GM20000 (cell line): ENCODE measurements around the gene INA.

Source experiments
- DNase-seq: peaks from one replicate; pipeline ENCODE4 v3.0.0; 2012; ENCODE audit warnings: low spot score
- TF ChIP-seq, protein P1 (sequence below): IDR thresholded peaks from 2 replicates; pipeline ENCODE4 v1.5.1; 2012; ENCODE audit warnings: mild to moderate bottlenecking, control low read depth; ENCODE audit errors: extremely low read depth, missing control alignments

Gene INA

DNA sequence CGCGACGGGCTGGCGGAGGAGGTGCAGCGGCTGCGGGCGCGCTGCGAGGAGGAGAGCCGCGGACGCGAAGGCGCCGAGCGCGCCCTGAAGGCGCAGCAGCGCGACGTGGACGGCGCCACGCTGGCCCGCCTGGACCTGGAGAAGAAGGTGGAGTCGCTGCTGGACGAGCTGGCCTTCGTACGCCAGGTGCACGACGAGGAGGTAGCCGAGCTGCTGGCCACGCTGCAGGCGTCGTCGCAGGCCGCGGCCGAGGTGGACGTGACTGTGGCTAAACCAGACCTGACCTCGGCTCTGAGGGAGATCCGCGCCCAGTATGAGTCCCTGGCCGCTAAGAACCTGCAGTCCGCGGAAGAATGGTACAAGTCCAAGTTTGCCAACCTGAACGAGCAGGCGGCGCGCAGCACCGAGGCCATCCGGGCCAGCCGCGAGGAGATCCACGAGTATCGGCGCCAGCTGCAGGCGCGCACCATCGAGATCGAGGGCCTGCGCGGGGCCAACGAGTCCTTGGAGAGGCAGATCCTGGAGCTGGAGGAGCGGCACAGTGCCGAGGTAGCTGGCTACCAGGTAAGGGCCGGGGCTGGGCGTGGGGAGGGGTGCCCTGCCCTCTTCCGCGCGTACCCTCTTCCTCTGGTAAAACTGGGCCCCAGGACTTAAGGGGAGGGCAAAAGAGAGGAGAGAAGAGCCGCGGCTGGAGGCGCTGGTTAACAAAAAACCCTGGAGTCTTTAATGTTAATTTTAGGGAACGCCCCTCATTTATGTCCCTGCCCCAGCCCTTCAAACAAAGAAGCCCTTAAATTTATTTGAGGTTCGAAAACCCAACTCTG is 987 bp downstream of the INA start:
- TF ChIP-seq, protein P1, sequence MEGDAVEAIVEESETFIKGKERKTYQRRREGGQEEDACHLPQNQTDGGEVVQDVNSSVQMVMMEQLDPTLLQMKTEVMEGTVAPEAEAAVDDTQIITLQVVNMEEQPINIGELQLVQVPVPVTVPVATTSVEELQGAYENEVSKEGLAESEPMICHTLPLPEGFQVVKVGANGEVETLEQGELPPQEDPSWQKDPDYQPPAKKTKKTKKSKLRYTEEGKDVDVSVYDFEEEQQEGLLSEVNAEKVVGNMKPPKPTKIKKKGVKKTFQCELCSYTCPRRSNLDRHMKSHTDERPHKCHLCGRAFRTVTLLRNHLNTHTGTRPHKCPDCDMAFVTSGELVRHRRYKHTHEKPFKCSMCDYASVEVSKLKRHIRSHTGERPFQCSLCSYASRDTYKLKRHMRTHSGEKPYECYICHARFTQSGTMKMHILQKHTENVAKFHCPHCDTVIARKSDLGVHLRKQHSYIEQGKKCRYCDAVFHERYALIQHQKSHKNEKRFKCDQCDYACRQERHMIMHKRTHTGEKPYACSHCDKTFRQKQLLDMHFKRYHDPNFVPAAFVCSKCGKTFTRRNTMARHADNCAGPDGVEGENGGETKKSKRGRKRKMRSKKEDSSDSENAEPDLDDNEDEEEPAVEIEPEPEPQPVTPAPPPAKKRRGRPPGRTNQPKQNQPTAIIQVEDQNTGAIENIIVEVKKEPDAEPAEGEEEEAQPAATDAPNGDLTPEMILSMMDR, result no peak
- DNase-seq, result peak; percentile 37

DNA sequence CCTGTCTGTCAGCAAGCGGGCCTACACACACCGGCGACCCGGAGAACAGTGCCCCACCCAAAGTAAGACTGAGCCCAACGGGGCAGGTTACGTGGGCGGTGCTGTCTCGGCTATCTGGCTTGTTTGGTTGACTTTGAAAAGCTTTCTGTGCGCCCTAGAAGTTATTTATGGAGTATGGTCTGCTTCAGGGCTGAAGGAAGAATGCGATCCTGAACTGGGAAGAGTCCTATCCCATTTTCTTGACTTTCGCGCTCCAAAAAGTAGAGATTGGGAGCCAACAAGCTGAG is 1.5 kb downstream of the INA start:
- TF ChIP-seq, protein P1, result no peak
- peak; percentile 36 for DNase-seq

DNA sequence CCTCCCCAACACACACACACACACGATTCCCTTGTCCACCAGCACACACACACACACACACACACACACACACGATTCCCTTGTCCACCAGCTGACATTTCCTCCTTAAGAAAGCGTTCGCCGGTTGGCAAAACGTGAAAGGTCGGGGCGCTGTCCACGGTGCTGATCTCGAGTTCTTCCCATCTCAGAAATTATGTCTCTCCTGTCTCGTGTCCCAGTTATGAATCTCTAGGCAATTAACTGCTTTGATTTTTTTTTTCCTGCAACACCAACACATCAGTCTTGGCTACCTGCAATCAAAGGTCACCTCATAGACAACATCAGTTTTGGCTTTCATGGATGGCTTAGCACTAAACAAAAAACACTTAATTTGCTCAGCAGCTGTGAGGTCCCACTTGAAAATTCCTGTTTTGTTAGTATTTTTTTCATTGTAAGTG is 1.9 kb downstream of the INA start:
- DNase-seq, result peak; percentile 73
- TF ChIP-seq, protein P1, result no peak

DNA sequence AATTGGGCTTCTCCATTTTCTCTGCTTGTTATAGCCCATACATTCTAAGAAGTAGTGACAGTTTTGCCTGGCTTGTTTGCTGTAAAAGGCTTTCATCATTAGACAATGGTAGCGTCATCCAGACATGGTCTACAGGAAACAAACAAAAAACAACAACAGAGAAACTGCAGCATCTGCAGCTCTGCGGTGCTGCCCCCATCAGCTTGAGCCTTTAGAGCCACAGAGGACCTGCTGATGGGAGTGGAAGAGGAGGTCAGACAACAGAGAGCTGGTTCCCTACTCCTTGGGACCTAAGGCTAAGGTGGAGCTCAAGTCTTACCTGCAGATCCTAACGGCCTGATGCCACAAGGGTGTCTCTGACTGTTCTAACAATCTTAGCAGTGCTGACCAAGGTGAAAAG is 3.1 kb downstream of the INA start:
- TF ChIP-seq, protein P1, result no peak
- no peak for DNase-seq

DNA sequence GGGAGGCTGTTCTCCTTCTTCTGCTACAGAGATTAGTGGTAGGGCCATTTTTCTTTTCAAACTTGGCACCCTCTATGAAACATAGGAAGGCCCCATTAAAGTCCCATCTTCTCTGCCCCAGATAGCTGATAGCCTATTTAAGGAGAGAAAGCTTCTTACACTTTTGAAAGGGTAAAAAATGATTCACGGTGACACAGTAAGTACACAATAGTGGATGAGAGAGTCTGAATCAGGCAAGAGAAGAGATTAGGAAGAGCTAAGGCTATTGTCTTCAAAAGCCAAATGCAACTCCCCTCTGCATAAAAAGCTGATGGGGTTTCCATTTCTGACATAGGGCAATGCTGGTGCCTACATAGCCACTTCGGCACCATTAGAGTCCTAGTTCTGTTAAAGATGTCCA is 3.6 kb downstream of the INA start:
- TF ChIP-seq, protein P1, result no peak
- DNase-seq, result no peak

DNA sequence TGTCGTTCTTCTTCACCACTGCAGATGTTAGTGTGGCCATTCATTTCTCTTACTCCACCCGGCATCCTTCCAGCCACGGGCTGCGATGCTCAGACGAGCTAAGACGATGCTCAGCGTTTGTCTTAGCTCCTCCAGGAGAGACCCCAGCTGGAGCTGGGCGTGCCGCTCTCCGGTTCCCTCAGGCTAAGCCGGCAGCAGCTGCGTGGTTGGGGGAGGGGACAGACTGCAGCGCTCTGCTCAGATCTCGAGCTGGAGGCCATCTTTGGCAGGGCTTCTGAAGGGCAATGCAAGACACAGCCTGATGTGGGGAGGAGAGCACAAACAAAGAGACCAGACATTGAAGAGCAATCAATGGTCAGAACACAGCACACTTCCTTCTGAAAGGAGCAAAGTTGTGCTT is 4.8 kb downstream of the INA start:
- TF ChIP-seq, protein P1, result no peak
- DNase-seq, result no peak

DNA sequence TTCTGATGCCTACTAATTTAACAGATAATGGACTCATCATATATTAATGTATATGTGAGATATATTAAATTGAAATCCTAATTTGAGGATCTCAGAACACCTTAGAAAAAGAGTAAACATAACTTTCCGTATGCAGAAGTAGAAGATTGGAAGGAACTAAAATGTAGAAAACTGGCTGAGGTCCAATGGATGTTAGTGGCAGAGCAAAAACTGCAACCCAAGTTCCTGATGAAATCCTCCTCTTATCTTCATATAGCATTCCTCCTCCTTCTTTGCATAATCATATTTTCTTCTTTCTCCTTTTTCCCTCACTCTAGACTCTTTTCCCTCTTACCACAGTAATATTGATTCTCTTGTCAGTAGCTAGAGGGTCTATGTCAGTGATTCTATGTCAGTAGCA is 6.0 kb downstream of the INA start:
- TF ChIP-seq, protein P1, result no peak
- no peak for DNase-seq
